HCT116 (cell line): ENCODE data around the gene PRDX3. TPM values are rescaled to one million over a fixed set of nuclear protein-coding genes. Genes with fewer than 3 reads are reported as not detected.
"Not testable (repeated sequence)": the region's sequence is repeated elsewhere in the genome, so short reads cannot be mapped to it uniquely, and the experiment has no call there.

Experiments
- ATAC-seq: fragments of 200-7000 bp; cut with Tn5 transposase; 2 replicates; pipeline ENCODE4 v1.9.1; 2020; ENCODE audit warnings: mild to moderate bottlenecking, moderate library complexity
- BruUV-seq: library from RNA; stranded (reverse); fragments of 400-500 nt; replicated peaks from 2 replicates; lab custom pipeline; 2021; lab: Mats Ljungman, UMichigan
- CTCF ChIA-PET: fragments of 300-600 bp; sonication (Branson Sonifier 250); formaldehyde crosslinking; loops from one replicate; lab custom pipeline; 2021; ENCODE audit warnings: antibody characterized with exemption; lab: Charles Lee
- POLR2A ChIA-PET: fragments of 300-600, 350-600 bp; sonication (Branson Sonifier 250); formaldehyde crosslinking; loops from one replicate; lab custom pipeline; 2021; ENCODE audit warnings: antibody characterized with exemption; lab: Charles Lee
- RAD21 ChIA-PET, 2 experiments: fragments of 300-600 bp; sonication (Branson Sonifier 250); formaldehyde crosslinking; loops; one replicate each; lab custom pipeline; 2023; ENCODE audit warnings: low total read pairs in 2 of 2; ENCODE audit not compliant: uncharacterized antibody in 2 of 2, unreplicated experiment in 2 of 2, low non-redundant PET in 1 of 2; lab: Charles Lee
- DNase-seq: peaks from one replicate; pipeline ENCODE4 v3.0.0-alpha.2; 2010; ENCODE audit warnings: low read depth, low spot score
- H2AFZ ChIP-seq: fragments of 200-600 bp; shearing (Covaris generic), sonication (generic); 2 replicates; pipeline ENCODE4 v1.6.1; 2017; ENCODE audit warnings: low read depth, mixed run types, mixed read lengths, antibody characterized with exemption, low read length; ENCODE audit not compliant: poor library complexity, severe bottlenecking
- H3K27ac ChIP-seq: 2 replicates; pipeline ENCODE4 v1.5.1; 2012; ENCODE audit warnings: low read depth, low read length
- H3K27me3 ChIP-seq: fragments of 200-600 bp; sonication (generic); 2 replicates; pipeline ENCODE4 v1.6.1; 2016; ENCODE audit warnings: mixed run types, low read length, mixed read lengths; ENCODE audit not compliant: insufficient read depth
- H3K36me3 ChIP-seq, 2 experiments: fragments of 200-500 bp in 1 of 2; fragments of 200-600 bp in 1 of 2; sonication (Bioruptor generic) in 1 of 2; sonication (generic) in 1 of 2; 2 replicates each; pipeline versions ENCODE4 v1.5.1 to v1.6.1; 2014 to 2016; ENCODE audit warnings: low read length in 2 of 2, inconsistent platforms in 1 of 2, mixed read lengths in 1 of 2, mixed run types in 1 of 2; ENCODE audit not compliant: insufficient read depth in 2 of 2, control insufficient read depth in 1 of 2
- H3K4me1 ChIP-seq, 2 experiments: fragments of 200-600 bp in 1 of 2; sonication (generic) in 1 of 2; 2 replicates each; pipeline versions ENCODE4 v1.5.1 to v1.6.1; 2012 to 2017; ENCODE audit warnings: low read length in 2 of 2, inconsistent platforms in 1 of 2, mild to moderate bottlenecking in 1 of 2, mixed read lengths in 1 of 2, mixed run types in 1 of 2, moderate library complexity in 1 of 2; ENCODE audit not compliant: insufficient read depth in 2 of 2, control insufficient read depth in 1 of 2
- H3K4me2 ChIP-seq: fragments of 200-600 bp; sonication (generic); 2 replicates; pipeline ENCODE4 v1.6.1; 2017; ENCODE audit warnings: mixed run types, low read length, mixed read lengths
- H3K4me3 ChIP-seq, 2 experiments: fragments of 200-600 bp in 1 of 2; sonication (generic) in 1 of 2; replicated peaks in 1 of 2; 2 replicates each; pipeline ENCODE4 v1.5.1; 2011 to 2016; ENCODE audit warnings: low read length in 2 of 2, control low read depth in 1 of 2, low read depth in 1 of 2, mild to moderate bottlenecking in 1 of 2, mixed read lengths in 1 of 2, mixed run types in 1 of 2
- H3K79me2 ChIP-seq: fragments of 200-600 bp; sonication (generic); 2 replicates; pipeline ENCODE4 v1.6.1; 2017; ENCODE audit warnings: mild to moderate bottlenecking, mixed run types, low read length, moderate library complexity, mixed read lengths; ENCODE audit not compliant: insufficient read depth
- H3K9ac ChIP-seq: fragments of 200-600 bp; sonication (generic); 2 replicates; pipeline ENCODE4 v1.6.1; 2016; ENCODE audit warnings: low read length, mixed read lengths
- H3K9me2 ChIP-seq: fragments of 200-600 bp; sonication (generic), shearing (Covaris generic); 2 replicates; pipeline ENCODE4 v1.6.1; 2017; ENCODE audit warnings: mixed run types, mild to moderate bottlenecking, moderate library complexity; ENCODE audit not compliant: insufficient read depth
- H3K9me3 ChIP-seq, 2 experiments: fragments of 200-500 bp in 1 of 2; fragments of 200-600 bp in 1 of 2; sonication (Bioruptor generic) in 1 of 2; sonication (generic) in 1 of 2; 2 replicates each; pipeline ENCODE4 v1.6.1; 2014 to 2017; ENCODE audit warnings: low read length in 2 of 2, mixed read lengths in 2 of 2, inconsistent platforms in 1 of 2, low read depth in 1 of 2, mild to moderate bottlenecking in 1 of 2, mixed run types in 1 of 2, moderate library complexity in 1 of 2; ENCODE audit not compliant: control insufficient read depth in 1 of 2, insufficient read depth in 1 of 2
- H4K20me1 ChIP-seq: fragments of 200-600 bp; sonication (generic), shearing (Covaris generic); 2 replicates; pipeline ENCODE4 v1.6.1; 2017; ENCODE audit warnings: mixed run types, mild to moderate bottlenecking, moderate library complexity; ENCODE audit not compliant: insufficient read depth
- MAX ChIP-seq: IDR thresholded peaks from 2 replicates; pipeline ENCODE4 v1.6.1; 2012
- REST ChIP-seq: IDR thresholded peaks from 2 replicates; pipeline ENCODE4 v1.6.1; 2012; ENCODE audit warnings: low read depth
- ZNF274 ChIP-seq: fragments of 200-500 bp; sonication (Bioruptor generic); IDR thresholded peaks from 2 replicates; pipeline ENCODE4 v1.6.1; 2014; ENCODE audit warnings: mild to moderate bottlenecking, low read depth, low read length, inconsistent platforms
- intact Hi-C: fragments of 100-400 bp; cut with micrococcal nuclease; formaldehyde crosslinking; loops from 2 replicates; pipeline ENCODE4 v1.10.0; 2022
- total RNA-seq: library from RNA; stranded (reverse); gene quantifications from one replicate; pipeline ENCODE4 v1.2.1, GENCODE V29; 2021; ENCODE audit not compliant: unreplicated experiment

The PRDX3 gene
- total RNA-seq, 1 experiment from 2014 or later, result 281 TPM

GRCh38 chr10:119189811-119190282, 11.2 kb upstream of the PRDX3 start (continued):
- no peak for TF ChIP-seq REST

GRCh38 chr10:119183664-119184412, 5.2 kb upstream of the PRDX3 start:
- H3K9me2 ChIP-seq, result no peaks in the 10 kb centered on the region
- no peaks in the 10 kb centered on the region for H3K27me3 ChIP-seq
- peaks cover 5 to 8% of the 10 kb centered on the region in 2 experiments; a peak in 3 of 4 replicates for H3K4me1 ChIP-seq
- ChIA-PET RAD21 (no interaction called here), POLR2A (no interaction called here), CTCF (no interaction called here)
- H3K4me3 ChIP-seq, result no peak overlapping the region
- H2AFZ ChIP-seq, result no peak overlapping the region
- no peak overlapping the region for H3K4me2 ChIP-seq
- ATAC-seq (no peak), DNase-seq (no peak)
- no peak for TF ChIP-seq ZNF274
- TF ChIP-seq REST, result no peak
- no peak for TF ChIP-seq MAX
- intact Hi-C loops, result no loop called here
- H3K9ac ChIP-seq, result no peak overlapping the region
- H4K20me1 ChIP-seq, result no peaks in the 10 kb centered on the region
- no peaks in the 10 kb centered on the region for H3K79me2 ChIP-seq
- H3K36me3 ChIP-seq, result no peaks in the 10 kb centered on the region
- H3K9me3 ChIP-seq, result no peaks in the 10 kb centered on the region
- H3K27ac ChIP-seq, result no peak overlapping the region
- no TSS peak for BruUV-seq

GRCh38 chr10:119180850-119181400, 2.3 kb upstream of the PRDX3 start:
- H4K20me1 ChIP-seq, H3K4me2 ChIP-seq, H2AFZ ChIP-seq, intact Hi-C loops, H3K27me3 ChIP-seq, ATAC-seq, H3K4me3 ChIP-seq, H3K9me2 ChIP-seq, H3K9ac ChIP-seq, DNase-seq, BruUV-seq, H3K27ac ChIP-seq, H3K9me3 ChIP-seq: not testable (repeated sequence)
- Histone ChIP-seq H3K79me2 (peaks cover 25% of the 10 kb centered on the region), H3K4me1 (peaks cover 8 to 19% of the 10 kb centered on the region in 2 experiments; a peak in 3 of 4 replicates), H3K36me3 (peaks cover 2 to 14% of the 10 kb centered on the region in 2 experiments; a peak in 1 of 4 replicates)
- CTCF ChIA-PET, result interaction anchor here (0.8 to 1.3 kb wide), 2 partner anchors 9 to 309 kb away, joined by 3 read pairs; no protein-coding TSS in a partner anchor
- POLR2A ChIA-PET, result interaction anchor here (0.6 kb wide), 1 partner anchor 76 kb away, joined by 3 read pairs; no protein-coding TSS in a partner anchor
- RAD21 ChIA-PET, result interaction anchor here in 1 of 2 experiments (1.0 kb wide), 1 partner anchor 9 kb away, joined by 3 read pairs; no protein-coding TSS in a partner anchor
